NCI-H1417 treated with DMSO at 0.1 percent for 48 hours (cell line): Measurements from ENCODE around the gene KDM1B.

Experiments
- DNase-seq: peaks from one replicate; lab custom pipeline; 2025; lab: John Stamatoyannopoulos, UW

Gene KDM1B

GRCh38 chr6:18262702-18263417 lies 107.6 kb downstream of the KDM1B start:
- no peak for DNase-seq

- no peak for DNase-seq
Measured at GRCh38 chr6:18263418-18264218, 108.4 kb downstream of the KDM1B start.

GRCh38 chr6:18264219-18264922 lies 109.1 kb downstream of the KDM1B start, which contains the start of gene DEK:
Gene DEK, minus strand, starts transcription at chr6:18264530. Its CDS starts 543 bp downstream, at chr6:18263987.
- DNase-seq: peak; percentile 64

GRCh38 chr6:18264923-18265377 lies 109.7 kb downstream of the KDM1B start:
- DNase-seq: no peak

GRCh38 chr6:18265787-18266522 lies 110.7 kb downstream of the KDM1B start:
- DNase-seq: no peak

- no peak for DNase-seq
Measured at GRCh38 chr6:18266523-18266912, 111.3 kb downstream of the KDM1B start.

GRCh38 chr6:18268066-18268465 lies 112.8 kb downstream of the KDM1B start:
- DNase-seq: no peak

GRCh38 chr6:18269253-18269652 lies 114.0 kb downstream of the KDM1B start:
- DNase-seq: no peak

- DNase-seq: no peak
Measured at GRCh38 chr6:18269717-18270116, 114.5 kb downstream of the KDM1B start.

- DNase-seq: no peak
Measured at GRCh38 chr6:18270216-18270615, 115.0 kb downstream of the KDM1B start.
